Head of caudate nucleus (tissue), 42 donors: ENCODE results near the gene AP2M1.
A peak's percentile ranks its signal among the peaks of the same experiment; 100 is the strongest.
"Not testable (repeated sequence)": the region's sequence is repeated elsewhere in the genome, so short reads cannot be mapped to it uniquely, and the experiment has no call there.

Experiments
- DNase-seq, 42 donors: peaks; one replicate each; pipeline versions ENCODE4 v3.0.0 to v3.0.0-alpha.2; 2020 to 2021; ENCODE audit warnings: mixed read lengths in 7 of 42
- intact Hi-C: fragments of 100-400 bp; cut with DNase I; formaldehyde crosslinking; loops from one replicate; pipeline ENCODE4 v1.15.0; 2022

AP2M1 gene

DNA sequence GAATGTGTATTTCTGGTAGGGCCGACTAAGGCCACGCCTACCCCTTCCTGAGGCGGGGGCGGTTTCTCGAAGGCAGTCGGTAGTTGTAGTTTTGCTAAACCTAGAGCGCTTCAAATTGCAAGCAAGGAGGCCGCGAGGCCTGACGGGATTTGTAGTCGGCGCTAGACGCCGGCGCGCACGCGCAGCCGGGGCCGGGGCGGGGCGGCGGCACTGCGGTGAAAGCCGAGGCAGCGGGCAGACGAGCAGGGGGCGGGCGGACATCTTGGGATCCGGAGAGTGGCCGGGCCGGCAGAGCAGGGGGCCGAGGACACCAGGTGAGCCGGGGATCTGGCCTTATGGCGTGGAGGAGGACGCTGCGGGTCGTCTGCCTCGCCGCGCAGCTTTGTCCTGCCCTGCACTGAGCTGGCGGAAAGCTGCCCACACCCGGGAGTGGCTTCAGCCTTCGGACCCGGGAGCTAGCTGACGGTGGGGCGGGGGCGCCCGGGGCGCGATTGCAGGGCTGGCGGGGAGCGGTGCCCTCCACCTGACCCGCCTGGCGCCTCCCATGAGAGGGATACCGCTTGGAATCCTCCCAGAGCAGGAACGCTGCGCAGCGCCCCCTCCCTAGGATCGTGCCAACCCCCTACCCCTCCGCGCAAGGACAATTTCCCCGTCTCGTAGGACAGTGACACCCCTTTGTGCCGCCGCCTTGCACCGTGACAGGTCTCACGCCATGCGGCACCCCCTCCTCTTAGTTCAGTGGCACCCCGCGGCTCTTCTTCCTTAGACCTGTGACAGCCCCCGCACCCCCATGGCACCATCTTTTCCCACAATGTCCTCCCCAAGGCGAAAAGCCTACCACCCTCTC is at the start of gene AP2M1:
AP2M1 (plus strand) TSS at position 210 of the 847 bp plus-strand sequence. CDS start 2,139 bp downstream, outside the sequence.
- peak; percentile 97 to 100 (median 99) for DNase-seq
- intact Hi-C loops = loop anchor here (5.0 kb wide), 1 partner anchor 38 kb away; the partner anchor contains the start of gene EIF2B5

DNA sequence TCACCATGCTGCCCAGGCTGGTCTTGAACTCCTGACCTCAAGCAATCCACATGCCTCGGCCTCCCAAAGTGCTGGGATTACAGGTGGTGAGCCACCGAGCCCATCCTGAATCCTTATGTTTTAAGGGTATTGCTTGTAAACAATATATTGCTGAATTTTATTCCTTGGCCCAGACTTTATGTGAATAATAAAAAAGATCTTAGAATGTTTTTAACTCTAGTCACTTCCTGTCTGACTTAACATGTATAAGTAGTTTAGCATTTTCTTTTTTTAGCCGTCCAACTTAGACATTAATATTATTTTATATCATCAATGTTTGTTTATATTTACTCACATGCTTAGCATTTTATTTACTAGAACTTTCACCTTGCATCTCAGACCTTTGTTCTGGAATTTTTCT is 48.6 kb upstream of the AP2M1 start:
- no peak for DNase-seq
- intact Hi-C loops = no loop called here

DNA sequence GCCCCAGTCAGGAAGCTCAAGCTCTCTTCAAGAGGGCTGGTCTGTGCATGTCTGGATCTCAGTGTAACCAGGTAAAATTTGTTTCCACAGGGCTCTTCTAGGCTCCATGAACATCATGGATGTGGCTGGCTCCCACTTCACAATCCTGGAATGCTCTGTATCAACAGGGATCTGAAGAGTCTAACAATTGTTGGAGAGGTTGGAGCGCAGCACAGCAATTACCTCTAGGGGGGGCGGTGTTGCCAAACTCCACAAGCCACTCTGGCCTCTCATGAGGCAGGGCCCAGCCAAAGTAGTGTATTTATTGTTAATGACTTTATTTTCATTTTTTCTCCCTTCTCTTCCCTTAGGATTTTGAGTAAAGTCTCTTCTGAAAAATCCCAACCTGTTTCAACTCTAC is 45.6 kb upstream of the AP2M1 start:
- intact Hi-C loops = no loop called here
- no peak for DNase-seq

DNA sequence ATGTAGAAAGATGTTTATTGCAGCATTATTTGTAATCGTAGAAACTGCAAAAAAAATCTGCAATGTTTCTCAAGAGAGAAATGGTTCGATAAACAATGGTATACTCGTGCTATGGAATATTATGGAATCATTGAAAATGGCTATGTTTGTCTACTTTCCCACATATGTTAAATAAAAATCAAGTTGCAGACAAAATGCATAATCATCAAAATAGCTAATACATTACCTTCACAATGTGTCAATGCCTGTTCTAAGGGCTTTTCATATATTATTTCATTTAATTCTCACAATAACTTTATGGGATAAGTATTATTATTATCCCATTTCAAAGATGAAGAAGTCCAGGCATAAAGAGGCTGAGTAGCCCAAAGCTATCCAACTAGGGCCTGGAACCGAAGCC is 41.7 kb upstream of the AP2M1 start:
- intact Hi-C loops = loop anchor here (10.0 kb wide), 2 partner anchors 118 to 238 kb away; partner anchors contain the start of gene ABCC5
- DNase-seq = no peak

DNA sequence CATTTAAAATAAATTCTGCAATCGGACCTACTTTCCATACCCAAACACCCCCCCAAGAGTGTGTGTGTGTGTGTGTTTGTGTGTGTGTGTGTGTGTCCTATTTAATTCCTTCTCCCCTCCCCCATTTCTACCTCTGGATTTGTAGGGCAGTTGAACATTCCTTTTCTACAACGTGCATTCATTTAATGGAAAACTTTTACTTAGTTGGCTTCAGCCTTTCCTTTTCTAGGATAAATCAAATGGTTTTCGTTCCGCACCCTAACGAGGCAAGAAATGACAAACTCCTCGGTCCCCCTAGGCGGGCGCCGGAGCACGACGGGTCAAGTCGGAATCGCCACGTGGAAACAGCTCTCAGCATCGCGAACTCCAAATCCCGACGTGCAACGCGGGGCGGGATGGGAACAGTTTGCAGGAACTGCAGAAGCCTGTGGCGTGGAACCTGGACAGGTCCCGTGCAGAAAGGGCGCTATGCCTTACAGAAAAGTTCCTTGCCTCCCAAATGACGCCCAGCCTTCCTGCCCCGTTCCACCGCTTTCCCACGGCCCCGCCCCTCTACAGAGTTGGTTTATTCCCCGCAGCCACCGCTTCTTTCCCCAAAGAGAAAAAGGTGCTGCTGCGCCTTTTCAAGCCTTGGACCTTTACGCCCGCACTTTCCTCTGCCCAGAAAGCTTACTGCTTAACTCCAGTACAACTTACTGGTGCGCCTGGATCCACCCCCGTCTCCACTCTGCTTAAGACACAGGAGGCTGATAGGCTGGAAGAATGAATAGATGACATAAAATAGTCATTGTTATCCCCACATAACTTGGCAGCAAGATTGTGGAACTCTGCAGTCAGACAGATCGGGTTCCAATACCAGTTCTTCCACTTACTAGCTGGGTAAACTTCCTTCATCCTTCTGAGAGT is 40.6 kb upstream of the AP2M1 start:
- DNase-seq = peak; percentile 80 to 94 (median 88)
- intact Hi-C loops = loop anchor here (2.0 to 10.0 kb wide), 3 partner anchors 21 to 239 kb away; partner anchors contain the start of genes ABCC5 and DVL3

DNA sequence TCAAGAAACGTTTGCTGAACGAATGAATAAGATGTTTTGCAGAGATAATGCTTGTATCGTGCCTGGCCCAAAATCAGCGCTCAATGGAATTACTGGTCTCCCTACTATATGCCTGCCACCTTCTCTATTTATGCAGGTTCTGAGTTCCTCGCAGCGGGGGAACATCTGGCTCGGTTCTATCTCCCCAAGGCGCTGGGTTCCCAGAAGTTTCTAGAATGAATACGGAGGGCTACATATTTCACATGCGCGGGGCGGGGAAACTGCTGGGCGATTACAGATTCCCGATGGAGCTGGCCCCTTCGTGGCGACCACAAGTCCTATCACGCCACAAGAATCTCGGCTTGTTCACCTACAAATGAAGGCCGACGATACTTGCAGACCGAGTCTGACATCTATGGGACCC is 39.9 kb upstream of the AP2M1 start:
- DNase-seq = peak in 2 of 42 donors; percentile 22 to 49
- intact Hi-C loops = loop anchor here (2.0 to 10.0 kb wide), 4 partner anchors 20 to 240 kb away; partner anchors contain the start of genes ABCC5, AP2M1 and DVL3

DNA sequence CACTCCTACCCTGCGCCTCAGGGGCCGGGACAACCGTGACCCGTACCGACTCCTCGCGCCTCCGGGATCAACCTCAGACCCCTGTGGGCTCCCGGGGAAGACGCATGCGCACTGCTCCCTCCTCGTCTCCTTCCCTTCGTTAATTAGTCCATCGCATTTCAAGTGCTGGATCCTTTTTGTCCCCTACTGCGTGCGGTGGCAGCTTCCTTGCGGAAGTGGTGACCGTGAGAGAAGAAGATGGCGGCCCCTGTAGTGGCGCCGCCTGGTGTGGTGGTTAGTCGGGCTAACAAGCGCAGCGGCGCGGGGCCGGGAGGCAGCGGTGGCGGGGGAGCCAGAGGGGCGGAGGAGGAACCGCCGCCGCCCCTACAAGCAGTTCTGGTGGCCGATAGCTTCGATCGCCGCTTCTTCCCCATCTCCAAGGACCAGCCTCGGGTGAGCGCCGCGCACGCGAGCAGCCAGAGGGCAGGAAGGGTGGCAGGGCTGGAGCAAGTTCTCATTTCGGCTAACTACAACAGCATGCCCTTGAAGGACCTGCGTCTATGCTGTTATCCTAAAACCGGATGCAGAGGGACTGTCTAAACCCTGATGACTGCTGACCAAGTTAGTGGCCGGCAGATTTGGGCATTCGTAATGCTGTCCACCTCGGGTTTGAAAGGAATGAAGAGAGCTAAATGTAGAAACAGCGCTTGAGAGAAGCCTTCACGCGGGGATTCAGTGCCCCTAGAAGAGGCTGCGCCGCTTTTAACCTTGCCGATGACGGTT is 39.3 kb upstream of the AP2M1 start, which contains the start of gene EIF2B5:
EIF2B5 (plus strand) TSS at position 210 of the 762 bp plus-strand sequence; CDS start at position 238, 28 bp downstream.
- DNase-seq = peak; percentile 87 to 98 (median 95)
- intact Hi-C loops = loop anchor here (2.0 to 10.0 kb wide), 4 partner anchors 19 to 241 kb away; partner anchors contain the start of genes ABCC5, AP2M1 and DVL3

DNA sequence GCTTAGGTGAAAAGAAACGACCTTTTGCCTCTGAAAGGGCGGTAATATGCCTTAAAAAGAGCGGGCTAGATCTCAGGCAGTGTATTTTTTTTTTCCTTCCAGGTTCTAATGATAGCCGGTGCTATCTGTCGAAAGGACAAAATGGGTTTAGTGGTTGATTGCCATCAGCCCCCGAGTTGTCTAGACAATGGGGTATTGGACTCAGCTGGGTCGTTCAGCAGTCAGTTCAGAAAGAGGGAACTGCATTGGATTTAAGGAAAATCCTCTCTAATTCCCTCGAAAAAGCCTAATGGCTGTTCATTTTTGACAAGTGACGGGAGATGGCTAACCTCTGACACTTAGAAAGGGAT is 38.8 kb upstream of the AP2M1 start:
- no peak for DNase-seq
- intact Hi-C loops = loop anchor here (2.0 to 10.0 kb wide), 4 partner anchors 19 to 241 kb away; partner anchors contain the start of genes ABCC5, AP2M1 and DVL3

DNA sequence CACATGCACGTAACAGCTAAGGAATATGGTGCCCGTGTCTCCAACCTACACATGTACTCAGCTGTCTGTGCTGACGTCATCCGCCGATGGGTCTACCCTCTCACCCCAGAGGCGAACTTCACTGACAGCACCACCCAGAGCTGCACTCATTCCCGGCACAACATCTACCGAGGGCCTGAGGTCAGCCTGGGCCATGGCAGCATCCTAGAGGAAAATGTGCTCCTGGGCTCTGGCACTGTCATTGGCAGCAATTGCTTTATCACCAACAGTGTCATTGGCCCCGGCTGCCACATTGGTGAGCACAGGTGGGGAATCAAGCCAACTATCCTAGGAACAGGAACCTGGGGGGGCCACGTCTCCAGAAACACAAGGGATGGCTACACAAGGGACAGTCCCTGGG is 34.2 kb upstream of the AP2M1 start:
- DNase-seq = no peak
- intact Hi-C loops = no loop called here

DNA sequence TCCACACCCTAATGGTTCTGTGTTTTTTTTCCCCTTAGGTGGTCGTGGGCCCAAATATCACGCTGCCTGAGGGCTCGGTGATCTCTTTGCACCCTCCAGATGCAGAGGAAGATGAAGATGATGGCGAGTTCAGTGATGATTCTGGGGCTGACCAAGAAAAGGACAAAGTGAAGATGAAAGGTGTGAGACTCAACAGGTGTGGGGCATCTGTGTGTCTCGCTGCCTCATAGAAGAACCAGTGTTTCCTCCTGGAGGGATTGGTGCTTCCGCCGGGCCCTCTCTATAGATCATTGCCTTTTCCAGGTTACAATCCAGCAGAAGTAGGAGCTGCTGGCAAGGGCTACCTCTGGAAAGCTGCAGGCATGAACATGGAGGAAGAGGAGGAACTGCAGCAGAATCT is 32.5 kb upstream of the AP2M1 start:
- DNase-seq = no peak
- intact Hi-C loops = no loop called here

DNA sequence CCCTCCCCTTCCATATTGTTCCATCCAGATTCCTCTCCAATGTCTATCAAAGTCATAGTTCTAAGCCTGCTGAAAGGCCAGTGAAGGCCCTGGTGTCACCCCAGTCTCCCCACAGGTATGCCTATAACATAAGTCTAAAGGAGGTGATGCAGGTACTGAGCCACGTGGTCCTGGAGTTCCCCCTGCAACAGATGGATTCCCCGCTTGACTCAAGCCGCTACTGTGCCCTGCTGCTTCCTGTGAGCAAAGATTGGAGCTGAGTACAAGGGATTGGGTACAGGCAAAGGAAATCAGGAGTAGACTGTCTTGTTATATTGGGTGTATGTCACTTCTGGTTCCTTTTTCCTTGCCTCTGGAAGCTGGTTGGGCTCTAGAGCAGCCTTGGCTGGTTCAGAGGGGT is 31.3 kb upstream of the AP2M1 start:
- intact Hi-C loops = no loop called here
- no peak for DNase-seq

DNA sequence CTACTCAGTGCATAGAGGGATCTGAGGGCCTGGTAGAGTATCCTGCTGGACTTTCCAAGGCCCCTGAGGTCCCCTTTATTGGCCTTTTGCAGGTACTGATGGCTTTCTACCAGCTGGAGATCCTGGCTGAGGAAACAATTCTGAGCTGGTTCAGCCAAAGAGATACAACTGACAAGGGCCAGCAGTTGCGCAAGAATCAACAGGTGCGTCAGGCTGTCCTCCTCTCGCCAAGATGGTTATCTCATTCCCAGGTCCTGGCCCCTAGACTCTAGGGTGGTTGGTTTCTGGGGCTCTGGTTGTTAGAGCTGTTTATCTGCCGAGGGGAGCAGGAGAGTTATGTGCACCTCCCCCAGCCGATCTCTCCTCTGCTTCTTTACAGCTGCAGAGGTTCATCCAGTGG is 30.1 kb upstream of the AP2M1 start:
- DNase-seq = no peak
- intact Hi-C loops = no loop called here

DNA sequence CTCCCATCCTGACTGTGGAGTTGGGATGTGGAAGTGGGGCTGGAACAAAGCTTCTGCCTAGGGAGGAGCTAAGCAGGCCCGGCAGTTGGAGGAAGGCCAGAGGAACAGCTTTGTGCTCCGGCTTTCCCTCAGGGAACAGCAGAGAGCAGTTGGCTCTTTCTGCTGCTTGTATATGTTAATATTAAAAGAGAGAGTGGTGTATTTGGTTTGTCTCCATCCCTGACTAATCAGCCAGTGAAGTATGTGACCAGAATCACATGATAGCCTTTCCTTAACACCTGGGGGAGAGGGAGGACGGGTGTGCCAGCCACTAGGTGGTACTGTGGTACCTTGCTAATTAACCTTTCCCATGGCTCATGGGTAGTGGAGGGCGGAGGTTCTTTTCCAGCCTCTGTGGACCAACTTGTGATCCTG is 29.5 kb upstream of the AP2M1 start:
- intact Hi-C loops = no loop called here
- peak in 16 of 42 donors; percentile 9 to 57 (median 29) for DNase-seq

DNA sequence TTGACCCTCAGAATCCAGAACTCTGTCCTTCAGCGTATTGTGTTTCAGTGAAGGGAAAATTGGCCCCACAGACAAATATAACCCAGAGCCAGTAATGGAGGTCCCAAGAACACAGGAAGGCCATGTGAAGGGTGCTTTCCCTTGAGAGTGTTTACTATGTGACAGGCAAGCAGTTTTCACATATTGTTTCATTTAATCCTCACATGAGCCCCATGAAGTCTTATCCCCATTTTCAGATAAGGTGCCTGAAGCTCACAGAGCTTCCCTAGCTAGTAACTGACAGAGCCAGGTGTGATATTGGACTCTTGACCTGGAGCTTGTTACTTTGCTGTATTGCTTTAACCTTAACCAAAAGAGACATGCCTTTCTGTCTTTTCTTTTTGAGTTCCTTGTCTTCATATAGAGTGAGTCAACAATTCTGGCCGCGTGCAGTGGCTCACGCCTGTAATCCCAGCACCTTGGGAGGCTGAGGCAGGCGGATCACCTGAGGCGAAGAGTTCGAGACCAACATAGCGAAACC is 28.8 kb upstream of the AP2M1 start:
- DNase-seq = no peak
- intact Hi-C loops = no loop called here

DNA sequence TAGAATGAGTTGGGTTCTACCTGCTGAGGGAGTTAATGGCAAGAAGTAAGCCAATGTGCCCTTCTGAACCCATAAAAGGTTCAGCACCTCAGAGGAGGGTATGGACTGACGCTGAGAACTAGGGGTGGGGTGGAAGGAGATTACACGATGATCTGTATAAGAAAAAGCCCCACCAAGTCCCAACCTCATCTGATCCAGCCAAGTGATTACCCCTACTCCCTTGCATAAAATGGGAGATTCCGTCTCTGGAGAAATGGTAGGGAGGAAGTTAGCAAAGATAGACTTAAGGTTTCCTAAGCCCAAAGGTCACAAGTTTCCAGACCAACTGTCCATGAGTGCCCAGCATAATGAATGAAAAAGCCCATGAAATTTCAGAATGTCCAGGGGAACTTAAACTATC is 26.6 kb upstream of the AP2M1 start:
- intact Hi-C loops = no loop called here
- no peak for DNase-seq

DNA sequence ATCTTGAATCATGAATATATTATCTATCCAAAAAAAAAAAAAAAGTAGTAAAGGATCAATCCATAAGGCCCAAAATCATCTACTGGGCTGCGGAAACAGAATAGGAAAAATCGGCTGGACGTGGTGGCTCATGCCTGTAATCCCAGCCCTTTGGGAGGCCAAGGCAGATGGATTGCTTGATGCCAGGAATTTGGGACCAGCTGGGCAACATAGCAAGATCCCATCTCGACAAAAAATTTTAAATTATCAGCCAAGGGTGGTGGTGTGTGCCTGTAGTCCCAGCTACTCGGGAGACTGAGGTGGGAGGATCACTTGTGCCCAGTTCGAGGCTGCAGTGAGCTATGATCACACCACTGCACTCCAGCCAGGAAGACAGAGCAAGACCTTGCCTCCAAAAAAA is 25.5 kb upstream of the AP2M1 start:
- no peak for DNase-seq
- intact Hi-C loops = no loop called here

DNA sequence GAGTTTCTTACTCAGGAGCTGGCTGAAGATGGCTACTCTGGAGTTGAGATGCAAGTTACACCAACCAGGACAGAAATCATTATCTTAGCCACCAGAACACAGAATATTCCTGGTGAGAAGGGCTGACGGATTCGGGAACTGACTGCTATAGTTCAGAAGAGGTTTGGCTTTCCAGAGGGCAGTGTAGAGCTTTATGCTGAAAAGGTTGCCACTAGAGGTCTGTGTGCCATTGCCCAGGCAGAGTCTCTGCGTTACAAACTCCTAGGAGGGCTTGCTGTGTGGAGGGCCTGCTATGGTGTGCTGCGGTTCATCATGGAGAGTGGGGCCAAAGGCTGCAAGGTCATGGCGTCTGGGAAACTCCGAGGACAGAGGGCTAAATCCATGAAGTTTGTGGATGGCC is 24.9 kb upstream of the AP2M1 start:
- intact Hi-C loops, DNase-seq: not testable (repeated sequence)

DNA sequence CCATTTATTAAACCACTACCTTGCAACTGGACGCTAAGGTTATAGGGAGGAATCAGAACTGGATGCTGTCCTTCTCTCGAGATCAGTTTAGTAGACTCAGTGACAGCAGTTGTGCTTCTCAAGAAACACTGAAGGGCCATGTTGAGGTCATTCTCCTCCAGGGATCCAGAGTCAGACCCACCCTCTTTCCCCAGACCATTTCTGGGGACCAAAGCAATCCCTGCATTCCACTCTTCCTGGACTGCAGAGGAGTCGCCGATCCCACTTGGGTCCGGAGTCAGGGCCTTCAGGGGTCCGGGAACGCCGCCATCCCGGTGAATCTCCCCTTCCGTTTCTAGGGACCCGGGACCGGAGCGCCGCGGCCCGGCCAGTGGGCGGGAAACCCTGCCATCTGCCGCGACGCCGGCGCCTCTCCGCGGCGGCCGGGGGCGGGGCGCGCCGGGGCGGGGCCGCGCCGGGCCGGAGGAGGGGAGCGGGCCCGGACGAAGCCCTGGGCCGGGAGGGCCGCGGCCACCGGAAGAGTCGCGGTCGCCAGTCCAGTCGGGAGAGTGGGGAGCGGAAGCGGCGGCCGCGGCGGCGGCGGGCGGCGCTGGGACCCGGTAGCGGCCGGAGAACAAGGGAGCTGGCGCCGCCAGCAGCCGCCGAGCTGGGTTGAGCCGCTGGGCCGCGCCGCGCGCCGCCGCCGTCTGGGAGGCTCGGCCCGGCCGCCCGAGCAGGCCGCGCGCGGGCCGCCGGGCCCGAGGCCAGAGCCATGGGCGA is 19.6 kb upstream of the AP2M1 start, which contains the start of gene DVL3:
DVL3 (plus strand) TSS at position 493 of the 759 bp plus-strand sequence; CDS start at position 752, 259 bp downstream.
- intact Hi-C loops = loop anchor here (2.0 kb wide), 1 partner anchor 20 kb away; the partner anchor contains the start of gene EIF2B5
- DNase-seq = peak in 41 of 42 donors; percentile 36 to 87 (median 72)
